HepG2 (cell line): Measurements from ENCODE around the gene ARCN1. TPM values are rescaled to one million over a fixed set of nuclear protein-coding genes. Genes with fewer than 3 reads are reported as not detected.

Experiments used
- ATAC-seq: fragments of 200-7000 bp; cut with Tn5 transposase; 3 replicates; pipeline ENCODE4 v1.9.1; 2020; ENCODE audit warnings: mild to moderate bottlenecking, moderate library complexity
- BruUV-seq: library from RNA; stranded (reverse); fragments of 400-500 nt; replicated peaks from 2 replicates; lab custom pipeline; 2021; lab: Mats Ljungman, UMichigan
- CTCF ChIA-PET: fragments of 300-600 bp; formaldehyde crosslinking; extraction: SDS; loops from one replicate; lab custom pipeline; 2021; ENCODE audit warnings: low total read pairs, inconsistent platforms, low intra/inter-chr PET ratio; lab: Yijun Ruan, JAX
- POLR2A ChIA-PET: fragments of 350-600 bp; sonication (Branson Sonifier 250); formaldehyde crosslinking; loops from one replicate; lab custom pipeline; 2020; ENCODE audit warnings: antibody characterized with exemption, inconsistent platforms; lab: Yijun Ruan, JAX
- DNase-seq: peaks from one replicate; pipeline ENCODE4 v3.0.0-alpha.2; 2015; ENCODE audit warnings: low spot score
- FAIRE-seq: peaks from 3 replicates; lab custom pipeline; 2011; peaks lifted over from hg19 to GRCh38; lab: Jason Lieb, UNC
- H2AFZ ChIP-seq: one replicate; pipeline ENCODE4 v1.6.1; 2011; ENCODE audit warnings: low read length, inconsistent platforms
- H3K27ac ChIP-seq: fragments of 300-600 bp; 3 replicates; pipeline ENCODE4 v1.8.0; 2011; ENCODE audit warnings: mixed run types, mild to moderate bottlenecking, mixed read lengths, low read length, inconsistent platforms; ENCODE audit not compliant: insufficient read depth; ENCODE audit errors: extremely low read length
- H3K27me3 ChIP-seq, 2 experiments: fragments of 200-600 bp in 1 of 2; 2 replicates in 1 of 2; 3 replicates in 1 of 2; pipeline versions ENCODE4 v1.6.0 to v1.8.0; 2011; ENCODE audit warnings: low read length in 2 of 2, mild to moderate bottlenecking in 2 of 2, moderate library complexity in 2 of 2, inconsistent platforms in 1 of 2; ENCODE audit not compliant: insufficient read depth in 2 of 2, control insufficient read depth in 1 of 2
- H3K36me3 ChIP-seq, 2 experiments: fragments of 200-600 bp in 1 of 2; replicated peaks in 1 of 2; 2 replicates in 1 of 2; 3 replicates in 1 of 2; pipeline versions ENCODE4 v1.5.1 to v1.8.0; 2011; ENCODE audit warnings: low read length in 2 of 2, inconsistent platforms in 1 of 2; ENCODE audit not compliant: insufficient read depth in 2 of 2, control insufficient read depth in 1 of 2
- H3K4me1 ChIP-seq: 2 replicates; pipeline ENCODE4 v1.5.1; 2012; ENCODE audit warnings: low read length, inconsistent platforms; ENCODE audit not compliant: insufficient read depth
- H3K4me2 ChIP-seq: 2 replicates; pipeline ENCODE4 v1.6.0; 2011; ENCODE audit warnings: low read depth, low read length, inconsistent platforms
- H3K4me3 ChIP-seq, 3 experiments: fragments of 200-600 bp in 1 of 3; sonication (generic), shearing (Covaris generic) in 1 of 3; replicated peaks in 1 of 3; 2 replicates each; pipeline ENCODE4 v1.5.1; 2011 to 2016; ENCODE audit warnings: low read length in 3 of 3, inconsistent platforms in 2 of 3, low read depth in 2 of 3, mild to moderate bottlenecking in 2 of 3, control low read depth in 1 of 3, mixed read lengths in 1 of 3; ENCODE audit not compliant: insufficient read depth in 1 of 3
- H3K79me2 ChIP-seq: one replicate; pipeline ENCODE4 v1.6.1; 2011; ENCODE audit warnings: low read length, inconsistent platforms; ENCODE audit not compliant: insufficient read depth
- H3K9ac ChIP-seq: 2 replicates; pipeline ENCODE4 v1.6.0; 2011; ENCODE audit warnings: mild to moderate bottlenecking, low read depth, low read length, inconsistent platforms; ENCODE audit not compliant: insufficient read depth
- H3K9me3 ChIP-seq: 2 replicates; pipeline ENCODE4 v1.5.1; 2012; ENCODE audit warnings: mild to moderate bottlenecking, low read length
- H4K20me1 ChIP-seq: 2 replicates; pipeline ENCODE4 v1.6.0; 2011; ENCODE audit warnings: inconsistent platforms, mild to moderate bottlenecking, low read length, moderate library complexity; ENCODE audit not compliant: insufficient read depth
- GPBP1L1 ChIP-seq: sonication (generic); formaldehyde crosslinking; IDR thresholded peaks from 2 replicates; pipeline ENCODE4 v1.5.0; 2020; ENCODE audit warnings: mild to moderate bottlenecking, missing genetic modification reagents
- WGBS: methylation state at CpG from one replicate; pipeline ENCODE4 v1.1.6; 2017; ENCODE audit warnings: low lambda C conversion rate; 5-methylcytosine and 5-hydroxymethylcytosine counted together
- in situ Hi-C: cut with HindIII; loops from 2 replicates; pipeline ENCODE4 v1.10.0; 2017; ENCODE audit warnings: low pct_unique_long_range_greater_than_20kb; ENCODE audit not compliant: extremely low pct_ligation_motif_present
- intact Hi-C: fragments of 100-400 bp; cut with micrococcal nuclease; formaldehyde crosslinking; loops from one replicate; pipeline ENCODE4 v1.10.0; 2022; ENCODE audit not compliant: unreplicated experiment
- polyA plus RNA-seq, 8 experiments: library from polyadenylated mRNA; depleted of rRNA in 3 of 8; stranded (reverse) in 7 of 8; unstranded in 1 of 8; fragments of >200 nt; fragmentation: Illumina TruSeq in 4 of 8; extraction: Trizol in 4 of 8; gene quantifications; 2 replicates each; pipeline versions ENCODE4 v1.2.1 to v1.2.3, GENCODE V29; 2011 to 2016; ENCODE audit warnings: low read depth in 4 of 8, missing spikeins in 1 of 8, mixed read lengths in 1 of 8; ENCODE audit not compliant: insufficient read depth in 1 of 8
- total RNA-seq, 5 experiments: library from RNA; depleted of rRNA; stranded (reverse); fragments of >200 nt; fragmentation: Illumina TruSeq; extraction: Trizol; gene quantifications; 2 replicates each; pipeline ENCODE4 v1.2.3, GENCODE V29; 2016; ENCODE audit warnings: low read depth in 1 of 5
- TF ChIP-seq, protein P1 (sequence below): sonication (generic); formaldehyde crosslinking; IDR thresholded peaks from 2 replicates; pipeline ENCODE4 v1.5.1; 2020; ENCODE audit warnings: missing genetic modification reagents, mild to moderate bottlenecking, borderline replicate concordance

Gene ARCN1
- total and polyA plus RNA-seq, 2 of the 13 experiments (the other 11 are each of a cell fraction or from before 2014, with no cell fraction given) = 148 to 200 TPM

DNA sequence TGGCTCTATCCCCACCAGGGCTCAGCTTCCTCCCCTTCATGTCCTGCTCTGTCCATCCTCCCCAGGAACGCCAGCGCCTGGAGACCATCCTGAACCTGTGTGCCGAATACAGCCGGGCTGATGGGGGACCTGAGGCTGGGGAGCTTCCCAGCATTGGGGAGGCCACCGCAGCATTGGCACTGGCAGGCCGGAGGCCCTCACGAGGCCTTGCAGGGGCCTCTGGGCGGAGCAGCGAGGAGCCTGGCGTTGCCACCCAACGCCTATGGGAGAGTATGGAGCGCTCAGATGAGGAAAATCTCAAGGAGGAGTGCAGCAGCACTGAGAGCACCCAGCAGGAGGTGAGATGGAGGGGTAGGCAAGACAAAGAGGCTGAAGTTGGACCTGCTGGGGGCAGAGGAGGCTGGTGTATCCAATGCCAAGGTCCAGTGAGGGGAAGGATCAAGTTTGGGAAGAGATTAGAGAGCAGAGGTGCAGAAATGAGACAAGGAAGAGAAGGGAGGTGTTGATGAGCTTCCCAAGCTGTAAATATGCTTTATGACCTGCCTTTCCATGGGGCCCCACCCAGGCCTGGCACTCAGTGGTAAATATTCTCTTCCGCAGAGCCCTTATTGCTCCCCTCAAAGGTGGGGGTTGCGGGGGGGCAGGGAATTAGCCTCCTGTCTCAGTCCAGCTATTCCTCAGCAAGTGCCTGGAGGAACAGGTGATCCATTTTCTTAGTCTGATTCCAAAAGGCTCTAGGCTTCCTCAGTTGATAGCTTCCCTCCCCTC lies 59.1 kb downstream of the ARCN1 start:
- no peak overlapping the region for H3K4me3 ChIP-seq
- in situ Hi-C loops (no loop called here), intact Hi-C loops (no loop called here)
- H3K9me3 ChIP-seq = no peaks in the 10 kb centered on the region
- TF ChIP-seq GPBP1L1 (CRISPR knock-in tag) = no peak
- TF ChIP-seq, protein P1, sequence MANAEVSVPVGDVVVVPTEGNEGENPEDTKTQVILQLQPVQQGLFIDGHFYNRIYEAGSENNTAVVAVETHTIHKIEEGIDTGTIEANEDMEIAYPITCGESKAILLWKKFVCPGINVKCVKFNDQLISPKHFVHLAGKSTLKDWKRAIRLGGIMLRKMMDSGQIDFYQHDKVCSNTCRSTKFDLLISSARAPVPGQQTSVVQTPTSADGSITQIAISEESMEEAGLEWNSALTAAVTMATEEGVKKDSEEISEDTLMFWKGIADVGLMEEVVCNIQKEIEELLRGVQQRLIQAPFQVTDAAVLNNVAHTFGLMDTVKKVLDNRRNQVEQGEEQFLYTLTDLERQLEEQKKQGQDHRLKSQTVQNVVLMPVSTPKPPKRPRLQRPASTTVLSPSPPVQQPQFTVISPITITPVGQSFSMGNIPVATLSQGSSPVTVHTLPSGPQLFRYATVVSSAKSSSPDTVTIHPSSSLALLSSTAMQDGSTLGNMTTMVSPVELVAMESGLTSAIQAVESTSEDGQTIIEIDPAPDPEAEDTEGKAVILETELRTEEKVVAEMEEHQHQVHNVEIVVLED (CRISPR knock-in tag) = no peak
- FAIRE-seq = no peak
- no peak overlapping the region for H3K27ac ChIP-seq
- DNase-seq = no peak
- H3K4me1 ChIP-seq = peaks cover 9% of the 10 kb centered on the region
- H3K4me2 ChIP-seq = no peak overlapping the region
- H2AFZ ChIP-seq = no peak overlapping the region
- BruUV-seq = no TSS peak
- no peaks in the 10 kb centered on the region for H3K79me2 ChIP-seq
- no peaks in the 10 kb centered on the region for H3K27me3 ChIP-seq
- no peak for ATAC-seq
- ChIA-PET CTCF (no interaction called here), POLR2A (interaction anchor here (2.7 kb wide), 1 partner anchor 11 kb away, joined by 8 read pairs; no protein-coding TSS in a partner anchor)
- H3K9ac ChIP-seq = no peak overlapping the region
- H4K20me1 ChIP-seq = no peaks in the 10 kb centered on the region
- 89% methylated on average over 14 of the region's 14 CpGs for WGBS
- H3K36me3 ChIP-seq = peaks cover 10 to 14% of the 10 kb centered on the region in 2 experiments; a peak in 4 of 5 replicates
